Hematopoietic multipotent progenitor cell treated with erythropoietin and hydrocortisone succinate and interleukin-3 and kit ligand, for 6 days (in vitro differentiated cells): ENCODE measurements around the gene GHRHR.

Experiments
- DNase-seq: peaks from one replicate; pipeline ENCODE4 v3.0.0-alpha.2; 2015

GHRHR gene

DNA sequence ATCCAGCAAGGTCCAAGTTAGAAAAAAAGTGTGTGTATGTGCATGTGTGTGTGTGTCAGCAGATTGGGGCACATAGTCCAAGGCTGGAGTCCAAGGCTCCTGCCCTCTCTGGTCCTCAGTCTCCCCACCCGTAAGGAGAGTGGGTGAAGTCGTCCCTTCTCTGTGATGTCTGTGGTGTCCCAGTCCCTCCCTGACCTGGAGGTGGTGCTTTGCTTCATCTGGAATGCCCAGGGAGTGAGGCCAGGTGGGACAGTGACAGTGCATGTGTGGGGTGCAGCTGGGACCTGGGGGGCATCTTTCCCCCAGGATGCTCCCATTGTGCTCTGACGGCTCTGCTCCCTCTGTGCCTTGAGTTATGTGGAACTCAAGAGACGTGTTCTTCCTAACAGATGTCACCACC is 34.1 kb upstream of the GHRHR start:
- no peak for DNase-seq

DNA sequence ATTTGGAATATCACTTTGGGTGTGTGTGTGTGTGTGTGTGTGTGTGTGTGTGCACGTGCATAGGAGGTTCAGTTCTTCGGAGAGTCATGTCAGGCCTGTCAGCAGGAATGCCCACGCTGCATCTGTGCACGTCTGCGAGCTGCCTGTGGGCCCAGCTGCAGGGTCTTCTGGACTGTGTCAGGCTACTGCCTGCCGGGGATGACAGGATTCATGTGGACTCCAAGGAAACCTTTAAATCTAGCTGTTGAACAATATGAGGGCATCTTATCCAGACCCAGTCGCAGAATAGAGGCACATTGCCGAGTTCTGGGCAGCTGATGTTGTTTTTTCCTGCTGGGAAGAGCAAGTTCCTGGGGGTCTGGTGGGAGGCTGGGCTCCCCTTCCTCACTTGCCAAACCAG is 33.1 kb upstream of the GHRHR start:
- no peak for DNase-seq

DNA sequence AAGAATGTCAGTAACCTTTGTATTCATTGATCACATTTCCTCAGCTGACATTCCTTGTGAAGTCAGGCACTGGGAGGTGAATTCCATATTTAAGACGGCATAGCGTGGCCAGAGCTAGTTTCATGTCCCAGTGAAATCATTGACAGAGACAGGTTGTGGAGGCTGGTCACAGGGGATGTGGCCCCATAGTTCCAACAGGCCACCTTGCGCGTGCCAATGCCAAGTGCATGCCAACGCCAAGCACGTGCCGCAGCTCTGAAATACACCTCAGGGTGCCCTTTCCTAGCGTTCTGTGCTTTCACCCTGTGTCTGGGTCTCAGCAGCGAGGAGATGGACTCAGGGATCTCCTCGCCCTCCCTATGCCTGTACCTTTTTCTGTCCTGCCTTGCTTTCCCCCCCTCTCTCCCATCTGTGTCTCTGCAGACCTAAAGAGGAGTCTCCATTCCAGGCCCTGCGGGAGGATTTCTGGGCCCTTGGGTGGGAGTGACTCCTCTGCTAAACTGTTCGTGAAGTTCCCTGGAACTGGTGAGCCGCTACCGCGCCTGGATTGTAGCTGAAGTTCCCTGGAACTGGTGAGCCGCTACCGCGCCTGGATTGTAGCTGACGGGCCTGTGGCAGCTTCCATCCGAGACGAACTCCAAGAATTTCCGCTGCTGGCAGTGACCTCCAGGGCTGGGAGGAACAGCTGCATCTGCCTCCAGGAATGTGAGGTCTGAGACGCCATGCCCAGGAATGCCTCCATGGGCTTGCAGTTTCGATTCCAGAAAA is 32.4 kb upstream of the GHRHR start:
- no peak for DNase-seq

DNA sequence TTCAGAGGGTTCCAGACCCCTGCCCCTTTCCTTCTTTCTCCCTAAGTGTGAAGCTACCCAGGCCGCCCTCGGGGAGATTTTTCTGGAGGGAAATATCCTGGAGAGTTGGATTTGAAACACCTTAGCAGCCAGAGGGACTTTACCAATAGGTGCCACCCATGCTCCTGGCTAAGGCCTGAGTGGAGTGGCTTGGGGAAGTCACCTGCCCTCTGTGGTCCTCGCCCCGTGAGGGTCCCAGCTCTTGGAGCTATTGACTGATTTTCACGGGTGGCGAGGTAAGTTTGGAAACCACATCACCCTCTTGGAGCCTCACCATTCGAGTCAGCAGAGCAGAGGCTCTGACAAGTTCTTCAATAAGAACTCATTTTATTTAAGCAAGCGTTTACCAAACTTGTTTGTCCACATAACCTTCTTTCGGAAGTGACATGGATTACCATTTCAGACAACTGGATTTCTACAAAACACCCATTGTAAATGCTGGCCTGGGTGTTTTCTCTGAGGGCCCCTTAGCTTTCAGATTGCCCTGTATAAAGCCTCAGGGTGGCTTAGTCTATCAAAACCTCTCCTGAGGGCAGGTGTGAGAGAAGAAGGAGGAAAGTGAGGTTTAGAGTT is 31.7 kb upstream of the GHRHR start:
- DNase-seq: no peak

DNA sequence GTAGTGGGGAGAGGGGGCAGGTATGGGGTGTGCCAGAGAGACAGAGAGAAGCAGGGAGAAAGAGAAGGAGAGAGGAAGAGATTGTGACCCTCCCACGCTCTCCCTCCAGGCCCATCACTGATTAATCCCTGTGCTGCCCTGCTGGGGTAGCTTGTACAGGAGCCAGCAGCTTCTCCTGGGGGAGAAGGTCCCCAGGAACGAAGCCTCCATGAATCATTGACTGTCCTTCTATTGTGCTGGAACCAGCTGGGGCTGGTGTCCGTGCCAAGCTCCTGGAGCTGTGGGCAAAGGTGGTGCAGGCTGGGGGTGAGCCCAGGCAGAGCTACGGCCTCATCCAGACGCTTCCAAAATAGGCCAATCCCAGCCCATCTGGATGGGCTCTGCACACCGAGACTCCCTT is 31.2 kb upstream of the GHRHR start:
- no peak for DNase-seq

DNA sequence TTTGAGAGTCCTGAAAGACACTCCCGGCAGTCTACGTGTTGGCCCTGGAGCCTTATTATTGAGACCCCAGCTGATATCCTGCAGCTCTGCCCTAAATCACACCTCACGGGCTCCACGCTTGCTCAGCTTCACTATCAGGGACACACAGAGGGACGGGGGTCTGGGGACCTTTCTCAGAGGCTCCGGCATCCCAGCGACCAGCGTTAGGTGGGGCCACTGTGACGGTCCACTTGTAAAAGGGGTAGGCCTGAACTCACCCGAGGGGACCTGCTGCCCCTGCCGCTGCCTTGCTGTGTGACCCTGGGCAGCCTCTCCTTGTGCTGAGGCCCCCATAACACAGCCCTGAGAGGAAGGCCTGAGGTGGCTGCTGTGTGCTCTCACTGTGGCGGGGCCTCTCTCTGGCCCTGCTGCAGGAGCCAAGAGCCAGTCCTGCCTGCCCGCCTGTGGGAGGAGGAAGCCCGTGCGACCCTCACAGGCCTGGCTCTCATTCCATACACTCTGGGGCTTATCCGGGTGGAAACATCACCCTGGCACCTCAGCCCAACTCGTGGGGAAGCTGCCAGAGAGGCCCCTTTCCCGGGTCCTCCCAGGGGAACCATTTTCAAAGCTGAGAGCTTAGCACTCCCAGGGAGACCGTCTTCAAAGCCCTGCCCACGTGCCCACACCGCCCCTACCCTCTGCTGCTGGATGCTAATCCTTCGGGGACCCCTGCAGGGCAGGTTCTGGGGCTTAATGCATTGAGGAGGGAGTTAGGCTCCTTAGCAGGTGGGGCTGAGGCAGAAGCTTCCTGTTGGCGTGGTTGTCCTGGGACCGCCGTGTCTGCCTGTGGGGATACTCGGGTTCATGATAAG is 30.4 kb upstream of the GHRHR start:
- no peak for DNase-seq

DNA sequence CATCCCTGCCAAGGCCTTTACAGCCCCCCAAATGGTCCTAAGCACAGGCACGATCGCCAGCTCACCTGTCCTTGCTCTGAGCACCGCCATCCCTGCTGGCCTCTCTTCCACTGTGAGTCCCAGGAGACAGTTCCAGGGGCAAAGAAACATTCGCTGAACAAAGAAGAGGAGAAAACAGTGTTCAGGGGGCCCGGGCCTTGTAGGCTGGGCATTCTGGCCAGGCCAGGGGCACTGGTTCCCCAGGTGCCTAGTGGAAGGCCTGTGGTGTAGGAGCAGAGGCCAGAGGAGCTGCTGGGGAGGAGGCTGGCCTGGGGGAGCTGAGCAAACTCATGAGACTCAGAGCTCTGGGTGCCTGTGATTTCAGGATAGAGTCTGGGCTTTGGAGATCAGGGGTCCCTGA is 29.5 kb upstream of the GHRHR start:
- DNase-seq: no peak

DNA sequence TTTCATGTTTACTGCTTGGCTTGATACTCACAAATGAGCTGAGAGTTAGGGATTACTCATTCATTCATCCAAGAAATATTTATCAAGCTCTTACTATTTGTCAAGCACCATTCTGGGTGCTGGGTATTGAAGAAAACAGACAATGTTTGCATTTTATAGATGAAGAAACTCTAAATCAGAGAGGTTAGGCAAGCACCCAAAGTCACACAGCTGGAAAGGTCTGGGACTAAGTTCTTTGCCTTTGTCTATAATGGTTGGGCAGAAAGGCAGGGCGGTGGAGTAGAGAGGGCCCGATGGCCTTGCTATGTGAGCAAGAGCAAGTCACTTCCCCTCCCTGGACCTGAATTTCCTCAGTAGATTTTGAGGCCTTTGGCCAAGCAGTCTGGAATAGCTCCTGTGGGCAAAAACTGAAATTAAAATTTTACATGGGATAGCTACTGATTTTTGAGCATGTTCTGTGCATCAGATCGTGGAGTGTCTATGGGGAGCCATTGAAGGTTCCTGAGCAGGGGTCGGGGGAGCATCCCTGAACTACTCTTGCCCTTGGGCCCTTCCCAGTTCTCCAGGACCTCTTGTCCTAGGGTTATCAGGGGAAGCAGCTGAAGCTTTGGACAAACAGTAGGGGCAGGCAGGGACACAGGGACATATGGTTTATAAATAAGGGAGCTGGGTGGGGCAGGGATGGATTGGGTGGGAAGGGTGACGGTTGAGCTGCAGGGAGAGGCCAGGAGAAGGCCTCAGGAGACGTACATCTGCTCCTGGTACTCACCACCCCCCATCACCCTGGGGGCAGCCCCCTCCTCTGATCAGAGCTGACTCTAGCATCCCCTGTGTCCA is 28.8 kb upstream of the GHRHR start:
- no peak for DNase-seq

DNA sequence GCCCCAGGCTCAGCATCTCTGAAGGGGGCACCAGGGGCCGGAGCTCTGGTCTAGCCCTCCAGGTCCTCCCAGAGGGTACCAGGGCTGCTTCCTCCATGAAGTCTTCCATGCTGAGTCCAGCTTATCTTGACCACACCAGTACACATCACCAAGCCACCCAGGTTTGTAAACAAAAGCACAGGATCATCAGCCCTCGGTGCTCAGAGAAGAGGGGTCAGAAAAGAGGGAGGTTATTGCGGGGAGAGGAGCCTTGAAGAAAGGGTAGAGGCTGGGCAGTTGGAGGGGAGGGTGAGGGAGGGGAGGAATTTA is 28.2 kb upstream of the GHRHR start:
- DNase-seq: no peak

DNA sequence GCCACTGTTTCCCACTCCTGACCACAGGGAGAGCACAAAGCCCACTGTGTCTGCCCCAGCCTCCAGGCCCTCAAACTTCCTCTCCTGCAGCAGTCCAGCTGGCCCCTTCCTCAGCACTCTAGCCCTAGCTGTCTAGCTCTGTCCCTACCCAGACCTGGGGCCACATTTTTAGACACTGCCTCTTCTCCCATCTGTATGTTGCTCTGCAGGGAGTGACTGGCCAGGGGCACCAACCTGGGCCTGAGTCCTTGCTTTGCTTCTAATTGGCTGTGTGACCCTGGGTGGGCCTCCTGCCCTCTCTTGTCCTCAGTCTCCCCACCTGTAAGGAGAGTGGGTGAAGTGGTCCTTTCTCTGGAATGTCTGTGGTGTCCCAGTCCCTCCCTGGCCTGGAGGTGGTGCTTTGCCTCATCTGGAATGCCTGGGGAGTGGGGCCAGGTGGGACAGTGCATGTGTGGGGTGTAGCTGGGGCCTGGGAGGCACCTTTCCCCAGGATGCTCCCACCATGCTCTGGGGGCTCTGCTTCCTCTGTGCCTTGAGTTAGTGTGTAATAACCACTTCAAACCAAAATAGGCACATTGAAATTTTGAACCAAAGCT is 27.0 kb upstream of the GHRHR start:
- no peak for DNase-seq

DNA sequence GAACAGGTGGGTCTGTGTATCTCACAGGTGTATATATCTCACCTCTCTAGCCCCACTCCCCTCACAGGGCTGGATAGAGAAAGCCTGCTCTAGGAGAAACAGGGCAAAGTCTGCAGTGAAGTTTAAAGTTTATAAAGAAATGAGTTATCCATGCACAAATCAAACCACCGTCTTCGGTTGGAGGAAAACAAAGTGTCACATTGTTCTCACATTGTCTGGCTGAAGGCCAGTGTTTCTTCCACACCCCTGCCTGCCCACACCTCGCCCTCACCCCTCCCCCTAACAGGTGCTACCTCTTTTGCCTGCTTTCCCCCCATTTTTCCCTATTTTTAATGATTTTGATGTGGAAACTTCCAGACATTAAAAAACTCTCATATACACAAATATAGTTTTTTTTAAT is 26.3 kb upstream of the GHRHR start:
- DNase-seq: no peak

DNA sequence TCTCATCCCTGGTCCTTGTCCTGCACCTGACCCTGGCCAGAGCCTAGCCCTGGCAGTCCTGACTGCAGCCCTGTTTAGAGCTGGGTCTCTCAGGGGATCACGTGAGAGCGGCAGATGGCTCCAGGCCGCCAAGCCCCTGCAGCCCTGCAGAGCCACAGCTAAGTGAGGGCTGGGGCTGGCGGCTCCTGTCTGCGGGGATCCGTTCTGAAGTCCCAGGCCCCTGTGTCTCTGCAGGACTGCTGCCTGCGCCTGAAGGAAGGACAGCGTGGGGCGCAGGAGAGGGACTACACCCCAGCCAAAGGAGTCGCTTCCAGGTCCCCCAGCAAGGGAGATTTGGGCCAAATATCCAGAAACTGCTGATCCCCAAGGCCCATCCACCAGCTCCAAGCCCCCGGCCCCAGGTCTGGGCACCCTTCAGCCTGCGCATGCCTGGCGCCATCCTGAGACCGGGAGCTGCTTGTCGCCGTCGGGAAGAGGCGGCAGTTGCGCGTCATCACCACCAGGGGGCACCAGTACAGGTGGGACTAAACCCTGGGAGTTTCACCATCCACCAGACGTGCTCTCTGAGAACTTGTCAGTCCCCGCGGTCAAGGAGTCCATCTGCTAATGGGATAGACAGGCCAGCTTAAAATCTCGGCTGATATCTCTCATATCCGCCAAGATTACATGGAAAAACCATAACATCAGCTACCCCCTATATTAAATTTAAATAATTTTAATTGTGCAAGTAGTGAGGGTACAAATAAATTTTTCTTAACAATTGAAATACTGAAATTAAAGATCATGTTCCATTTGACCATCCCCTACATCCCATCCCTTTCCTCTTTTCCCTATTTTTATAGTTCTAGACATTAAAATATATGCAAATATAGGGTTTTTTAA is 25.1 kb upstream of the GHRHR start:
- DNase-seq: peak; percentile 76

DNA sequence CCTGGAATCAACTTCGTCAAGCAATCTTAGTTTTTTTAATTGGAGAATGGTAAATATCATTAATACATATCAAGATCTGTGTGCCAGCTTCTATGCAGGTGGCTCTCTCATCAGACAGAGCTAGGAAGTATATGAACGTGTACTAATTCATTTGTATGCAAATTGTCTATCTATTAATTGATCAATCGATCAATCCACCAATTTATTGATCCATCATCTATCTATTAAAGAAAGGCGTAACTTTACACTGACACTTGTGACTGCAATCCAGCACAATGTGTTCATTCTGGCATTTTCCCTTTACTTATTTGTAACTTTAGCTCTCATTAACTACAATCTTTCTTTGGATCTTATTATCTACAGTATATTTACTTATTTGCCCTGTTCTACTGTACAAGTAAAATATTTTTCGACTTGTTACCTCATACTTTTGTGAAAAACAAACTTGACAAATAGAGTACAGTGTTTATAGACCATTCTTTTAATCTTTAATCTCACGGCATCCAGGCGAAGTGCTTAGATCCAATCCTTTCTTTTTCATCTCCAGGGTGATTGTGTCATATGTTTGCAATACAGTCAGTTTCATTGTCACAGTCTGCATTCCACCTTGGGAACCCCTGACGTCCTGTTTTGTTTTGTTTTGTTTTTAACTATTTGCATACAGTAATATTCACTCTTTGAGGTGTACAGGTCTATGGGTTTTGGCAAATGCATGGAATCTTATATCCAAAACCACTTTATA is 22.0 kb upstream of the GHRHR start:
- no peak for DNase-seq

DNA sequence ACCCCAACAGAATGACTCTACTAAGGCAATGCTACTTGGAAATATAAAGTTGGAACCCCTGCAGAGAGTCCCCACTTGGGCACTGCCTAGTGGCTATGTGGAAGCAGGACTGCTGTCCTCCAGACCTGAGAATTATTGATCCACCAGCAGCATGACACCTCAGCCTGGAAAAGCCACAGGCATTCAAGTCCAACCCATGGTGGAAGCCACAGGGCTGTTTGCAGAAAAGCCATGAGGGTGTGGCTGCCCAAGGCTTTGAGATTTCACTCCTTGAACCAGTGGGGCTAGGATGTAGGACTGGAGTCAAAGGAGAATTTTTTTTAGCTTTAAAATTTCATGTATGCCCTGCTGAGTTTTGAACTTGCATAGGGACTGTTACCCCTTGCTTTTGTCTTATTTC is 13.6 kb upstream of the GHRHR start:
- DNase-seq: no peak

DNA sequence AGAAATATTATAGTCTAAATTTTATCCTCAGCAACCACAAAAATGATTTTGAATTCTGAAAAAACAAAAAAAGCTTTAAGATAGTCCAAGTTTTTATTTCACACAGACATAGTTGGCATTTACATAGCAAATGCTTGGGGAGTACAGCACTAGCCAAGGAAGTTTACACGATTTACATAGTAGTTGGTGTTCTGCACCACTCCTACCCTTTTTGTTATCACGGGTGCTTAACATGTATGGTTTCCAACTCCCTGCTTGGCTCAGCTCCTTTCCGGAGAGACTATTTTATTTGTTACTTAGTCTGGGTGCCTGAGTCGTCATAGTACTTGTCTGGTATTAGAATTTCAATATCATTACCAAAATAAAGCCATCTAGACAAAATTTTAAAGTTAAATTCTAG is 8.8 kb upstream of the GHRHR start:
- DNase-seq: no peak

DNA sequence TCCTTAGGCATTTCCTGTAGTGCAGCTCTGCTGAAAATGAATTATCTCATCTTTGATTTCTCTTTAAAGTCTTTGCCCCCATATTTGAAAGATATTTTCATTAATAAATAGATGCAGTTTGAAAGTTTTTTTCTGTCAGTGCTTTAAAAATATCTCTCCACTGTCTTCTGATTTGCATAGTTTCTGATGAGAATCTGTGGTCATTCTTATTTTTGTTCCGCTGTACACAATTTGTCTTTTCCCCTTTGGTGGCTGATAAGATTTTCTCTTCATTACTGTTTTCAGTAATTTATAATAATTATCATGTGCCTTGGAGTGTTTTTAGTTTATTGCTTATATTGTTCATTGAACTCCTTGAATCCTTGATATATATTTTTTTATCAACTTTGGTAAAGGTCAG is 7.0 kb upstream of the GHRHR start:
- no peak for DNase-seq

DNA sequence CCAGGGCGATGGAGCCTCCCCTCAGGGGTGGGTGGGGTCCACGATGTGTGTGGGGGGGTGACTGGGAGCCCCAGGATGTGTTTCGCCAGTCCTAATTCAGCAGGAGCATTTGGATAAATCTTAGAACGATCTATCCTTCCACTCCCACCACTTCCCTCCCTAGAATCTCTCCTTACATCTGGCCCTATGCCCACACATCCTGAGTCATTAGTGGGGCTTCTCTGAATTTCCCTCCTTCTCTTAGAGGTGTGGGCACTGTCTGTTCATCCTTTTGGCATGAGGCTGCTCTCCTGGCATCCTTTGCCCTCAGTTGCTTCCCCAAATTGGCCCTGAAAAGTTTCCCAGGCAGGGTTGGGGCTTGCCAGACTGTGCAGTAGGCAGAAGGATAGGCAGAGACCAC is 1.6 kb downstream of the GHRHR start:
- no peak for DNase-seq

DNA sequence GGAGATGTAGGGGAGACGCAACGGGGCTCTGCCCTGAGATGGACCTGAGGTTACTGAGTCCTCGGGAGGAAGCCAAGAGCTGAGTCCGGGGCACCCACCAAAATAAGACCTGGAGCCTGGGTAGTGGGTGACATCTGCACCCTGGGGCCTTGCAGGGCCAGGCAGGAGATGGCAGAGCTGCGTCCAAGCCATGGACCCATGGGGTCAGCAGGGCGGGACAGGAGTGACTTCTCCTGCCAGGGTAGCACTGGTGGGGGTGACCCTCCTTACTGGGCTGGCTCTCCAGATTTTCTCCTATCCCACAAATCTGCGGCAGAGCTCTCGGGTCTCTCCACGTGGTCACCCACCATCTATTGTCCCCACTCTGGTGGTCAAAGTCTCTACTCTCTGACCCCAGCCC is 2.1 kb downstream of the GHRHR start:
- no peak for DNase-seq

DNA sequence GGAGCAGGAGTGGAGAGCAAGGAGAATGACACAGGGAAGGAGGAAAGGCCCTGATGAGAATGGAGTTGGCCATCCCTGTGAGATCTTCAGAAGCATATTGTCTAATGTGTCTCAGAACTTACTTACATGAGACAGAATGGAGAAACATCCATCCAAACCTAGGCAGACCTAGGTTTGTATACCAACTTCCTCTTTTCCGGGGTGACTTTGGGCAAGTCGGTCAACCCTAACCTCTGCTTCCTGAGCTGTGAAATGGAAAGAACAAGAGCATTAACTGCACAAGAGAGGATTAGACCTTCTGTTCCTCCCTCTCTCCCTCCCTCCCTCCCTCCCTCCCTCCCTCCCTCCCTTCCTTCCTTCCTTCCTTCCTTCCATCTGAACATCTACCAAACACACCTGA is 4.5 kb downstream of the GHRHR start:
- no peak for DNase-seq

DNA sequence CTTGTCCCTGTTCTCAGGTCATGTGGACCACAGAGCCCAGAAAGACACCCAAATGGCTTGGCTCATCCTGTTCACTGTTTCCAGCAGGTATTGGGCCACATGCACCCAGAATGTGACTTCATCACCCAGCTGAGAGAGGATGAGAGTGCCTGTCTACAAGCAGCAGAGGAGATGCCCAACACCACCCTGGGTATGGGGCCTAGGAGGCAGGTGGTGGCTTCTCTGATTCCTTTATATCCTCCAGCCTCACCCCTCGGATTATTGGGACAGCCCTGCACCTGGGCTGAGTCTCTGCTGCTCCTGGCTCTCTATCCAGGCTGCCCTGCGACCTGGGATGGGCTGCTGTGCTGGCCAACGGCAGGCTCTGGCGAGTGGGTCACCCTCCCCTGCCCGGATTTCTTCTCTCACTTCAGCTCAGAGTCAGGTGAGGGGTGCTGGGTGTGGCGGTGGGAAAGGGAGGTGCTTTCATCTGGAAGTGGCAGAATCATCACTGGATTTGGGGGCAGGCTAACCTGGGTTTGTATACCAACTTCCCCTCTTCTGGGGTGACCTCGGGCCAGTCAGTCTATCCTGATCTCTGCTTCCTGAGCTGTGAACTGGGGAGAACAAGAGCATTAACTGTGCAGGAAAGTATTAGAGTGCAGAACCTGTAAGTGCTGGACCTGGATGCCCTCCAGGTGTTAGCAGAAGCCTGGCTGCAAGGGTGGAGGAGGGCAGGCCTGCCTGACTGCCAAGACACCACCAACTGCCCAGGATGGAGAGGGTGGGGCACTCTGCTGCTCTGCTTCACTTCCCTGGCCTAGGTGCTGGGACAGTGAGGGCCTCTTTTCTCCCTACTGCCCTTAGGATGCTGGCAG is 5.2 kb downstream of the GHRHR start:
- DNase-seq: no peak
